HG02970 (cell line): Measurements from ENCODE around the gene ARHGAP25.
A peak's percentile ranks its signal among the peaks of the same experiment; 100 is the strongest.

Experiments
- ATAC-seq: cut with Tn5 transposase; IDR thresholded peaks from one replicate; pipeline ENCODE4 v1.9.1; 2021; ENCODE audit warnings: mild to moderate bottlenecking, moderate library complexity, moderate number of reproducible peaks; ENCODE audit not compliant: unreplicated experiment, low FRiP score

The ARHGAP25 gene

GRCh38 chr2:68741805-68742306 lies 7.2 kb downstream of the ARHGAP25 start:
- ATAC-seq, result no peak

GRCh38 chr2:68742626-68743415 lies 8.2 kb downstream of the ARHGAP25 start:
- ATAC-seq, result no peak

- no peak for ATAC-seq
Measured at GRCh38 chr2:68743531-68743930, 8.9 kb downstream of the ARHGAP25 start.

GRCh38 chr2:68744366-68744912 lies 9.8 kb downstream of the ARHGAP25 start:
- ATAC-seq, result no peak

- ATAC-seq, result no peak
Measured at GRCh38 chr2:68745006-68745405, 10.4 kb downstream of the ARHGAP25 start.

- no peak for ATAC-seq
Measured at GRCh38 chr2:68746408-68746807, 11.8 kb downstream of the ARHGAP25 start.

GRCh38 chr2:68747413-68747812 lies 12.8 kb downstream of the ARHGAP25 start:
- no peak for ATAC-seq

GRCh38 chr2:68747900-68748299 lies 13.3 kb downstream of the ARHGAP25 start:
- no peak for ATAC-seq

- no peak for ATAC-seq
Measured at GRCh38 chr2:68748568-68748967, 14.0 kb downstream of the ARHGAP25 start.

GRCh38 chr2:68749345-68749744 lies 14.7 kb downstream of the ARHGAP25 start:
- no peak for ATAC-seq

GRCh38 chr2:68750592-68751396 lies 16.2 kb downstream of the ARHGAP25 start:
- ATAC-seq, result no peak

GRCh38 chr2:68751397-68752339 lies 17.1 kb downstream of the ARHGAP25 start:
- peak; percentile 95 for ATAC-seq

- ATAC-seq, result no peak
Measured at GRCh38 chr2:68753318-68753717, 18.7 kb downstream of the ARHGAP25 start.

- ATAC-seq, result no peak
Measured at GRCh38 chr2:68755071-68755470, 20.5 kb downstream of the ARHGAP25 start.

- ATAC-seq, result no peak
Measured at GRCh38 chr2:68756178-68756577, 21.6 kb downstream of the ARHGAP25 start.

GRCh38 chr2:68757081-68757480 lies 22.5 kb downstream of the ARHGAP25 start:
- ATAC-seq, result no peak

GRCh38 chr2:68762100-68762499 lies 27.5 kb downstream of the ARHGAP25 start:
- ATAC-seq, result no peak

- no peak for ATAC-seq
Measured at GRCh38 chr2:68762665-68763064, 28.1 kb downstream of the ARHGAP25 start.

GRCh38 chr2:68764041-68764805 lies 29.6 kb downstream of the ARHGAP25 start:
- ATAC-seq, result no peak
